HG02973 (cell line): ENCODE measurements around the gene NISCH.

Experiments used
- ATAC-seq: cut with Tn5 transposase; IDR thresholded peaks from one replicate; pipeline ENCODE4 v1.9.1; 2021; ENCODE audit warnings: moderate library complexity; ENCODE audit not compliant: unreplicated experiment

Gene NISCH

GRCh38 chr3:52446631-52447511 lies 8.5 kb upstream of the NISCH start:
- ATAC-seq = no peak

GRCh38 chr3:52447512-52448355 lies 7.7 kb upstream of the NISCH start:
- ATAC-seq = no peak

DNA sequence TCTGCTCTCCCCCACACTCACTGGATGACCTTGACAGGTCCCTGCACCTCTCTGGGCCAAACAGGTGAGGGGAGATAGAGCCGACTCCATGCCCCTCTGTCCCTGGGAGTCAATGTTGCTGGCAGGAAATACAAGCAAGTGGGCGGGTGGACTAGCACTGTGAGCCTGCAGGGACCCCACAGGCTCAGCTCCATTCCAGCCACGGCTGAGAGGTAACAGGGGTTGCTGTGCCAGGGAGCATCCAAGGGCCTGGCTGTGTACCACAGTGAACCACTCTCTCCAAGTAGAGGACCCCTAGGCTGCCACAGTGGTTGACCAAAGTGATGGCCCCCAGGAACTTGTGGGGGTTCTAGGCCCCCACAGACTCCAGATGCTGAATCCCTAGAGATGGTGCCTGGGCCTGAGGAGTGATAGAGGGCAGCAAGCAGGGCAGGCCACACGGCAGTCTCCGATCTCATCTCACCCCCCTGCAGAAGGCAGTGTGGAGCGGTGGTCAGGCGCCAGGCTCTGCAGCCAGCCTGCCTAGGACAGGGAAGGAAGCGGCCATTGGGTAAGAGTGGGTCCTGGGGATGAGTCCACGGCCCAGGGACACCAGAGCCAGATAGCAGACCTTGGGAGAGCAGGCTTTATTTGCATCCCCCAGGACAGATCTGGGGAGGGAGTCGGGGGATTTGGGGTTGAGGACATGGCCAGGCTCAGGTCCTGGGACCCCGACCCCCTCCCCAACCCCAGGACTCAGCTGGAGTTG lies 4.7 kb upstream of the NISCH start:
- ATAC-seq = no peak

DNA sequence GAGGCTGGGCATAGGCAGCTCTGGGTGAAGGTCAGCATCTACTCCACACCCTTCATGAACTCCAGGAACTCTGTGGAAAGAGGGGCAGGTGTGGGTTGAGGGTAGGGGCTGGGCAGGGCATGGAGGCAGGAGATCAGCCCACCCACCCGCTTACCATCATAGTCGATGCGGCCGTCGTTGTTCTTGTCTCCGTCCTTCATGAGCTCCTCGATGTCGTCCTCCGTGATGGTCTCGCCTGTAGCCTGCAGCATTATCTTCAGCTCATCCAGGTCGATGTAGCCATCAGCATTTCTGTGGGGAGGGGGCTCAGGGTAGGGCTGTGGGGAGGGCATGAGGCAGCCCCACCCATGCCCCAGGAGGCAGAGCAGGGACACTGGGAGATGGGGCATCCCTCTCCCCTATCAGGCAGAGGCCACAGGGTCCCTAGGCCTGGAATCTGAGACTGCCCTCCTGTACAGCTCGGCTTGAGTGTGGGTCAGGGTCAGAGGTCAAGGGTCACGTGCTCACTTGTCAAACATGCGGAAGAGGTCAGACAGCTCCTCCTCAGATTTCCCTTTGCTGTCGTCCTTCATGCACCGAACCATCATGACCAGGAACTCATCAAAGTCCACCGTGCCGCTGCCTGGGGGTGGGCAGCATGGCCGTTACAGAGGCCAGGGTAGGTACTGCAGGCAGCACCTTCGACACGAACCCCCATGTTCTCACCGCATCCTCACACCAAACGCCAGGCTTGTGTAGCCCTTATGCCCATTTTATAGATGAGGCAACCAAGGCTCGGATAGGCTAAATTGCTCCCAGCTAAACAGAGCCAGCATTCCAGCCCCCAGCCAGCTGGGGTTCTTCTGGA lies 3.9 kb upstream of the NISCH start:
- ATAC-seq = no peak

DNA sequence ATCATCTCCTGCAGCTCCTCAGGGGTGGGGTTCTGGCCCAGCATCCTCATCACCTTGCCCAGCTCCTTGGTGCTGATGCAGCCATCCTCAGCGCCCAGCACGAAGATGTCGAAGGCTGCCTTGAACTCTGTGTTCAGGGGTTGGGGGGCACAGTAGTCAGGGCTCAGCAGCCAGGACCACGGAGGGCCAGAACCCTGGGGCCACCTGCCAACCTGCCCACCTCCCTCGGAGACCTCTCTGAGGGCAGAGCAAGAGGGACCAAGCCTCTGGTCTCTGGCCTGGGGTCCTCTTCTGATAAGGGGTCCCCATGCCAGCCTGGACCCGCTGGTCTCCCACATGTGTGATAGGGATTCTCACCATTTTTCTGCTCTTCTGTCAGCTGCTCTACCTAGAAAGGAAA lies 3.3 kb upstream of the NISCH start:
- no peak for ATAC-seq

DNA sequence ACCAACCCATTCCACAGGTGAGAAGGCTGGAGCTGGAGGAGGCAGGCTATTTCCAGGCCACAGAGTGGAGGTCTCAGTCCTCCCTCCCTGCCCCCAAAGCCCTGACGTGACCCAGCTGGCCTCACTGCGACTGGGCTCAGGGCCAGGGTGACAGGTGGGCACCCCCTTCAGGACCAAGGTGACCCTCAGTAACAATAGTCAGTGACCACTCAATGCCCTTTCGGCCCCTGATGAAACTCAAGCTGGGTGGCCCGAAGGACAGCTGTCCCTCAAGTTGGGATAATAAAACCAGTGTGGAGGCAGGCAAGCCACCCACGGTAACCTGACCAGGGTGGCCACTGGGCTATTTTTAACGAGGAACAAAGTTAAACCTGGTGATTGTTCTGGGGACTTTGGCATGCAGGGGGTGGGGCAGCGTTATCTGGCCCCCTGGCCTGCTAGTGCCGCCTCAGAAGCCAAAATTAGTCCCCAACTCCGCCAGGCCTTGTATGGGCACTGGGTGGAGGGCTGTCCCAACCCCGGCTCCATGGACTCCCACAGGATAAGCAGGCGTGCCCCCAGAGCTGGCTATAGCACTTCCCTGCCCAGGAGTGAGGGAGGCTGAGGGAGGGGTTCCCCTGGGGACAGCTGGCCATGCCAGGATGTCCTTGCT lies 2.7 kb upstream of the NISCH start:
- no peak for ATAC-seq

- no peak for ATAC-seq
Measured at GRCh38 chr3:52453496-52454249, 1.7 kb upstream of the NISCH start, which contains the start of gene TNNC1. TSS of gene TNNC1 (minus strand) at chr3:52454041. CDS start at chr3:52454015, 26 bp downstream.

- no peak for ATAC-seq
Measured at GRCh38 chr3:52454250-52454937, 1.0 kb upstream of the NISCH start.

GRCh38 chr3:52454938-52455282 lies 494 bp upstream of the NISCH start:
- no peak for ATAC-seq

- ATAC-seq = no peak
Measured at GRCh38 chr3:52456169-52456799, 880 bp downstream of the NISCH start.

- no peak for ATAC-seq
Measured at GRCh38 chr3:52456800-52457183, 1.4 kb downstream of the NISCH start.

- ATAC-seq = no peak
Measured at GRCh38 chr3:52458031-52458760, 2.8 kb downstream of the NISCH start.

DNA sequence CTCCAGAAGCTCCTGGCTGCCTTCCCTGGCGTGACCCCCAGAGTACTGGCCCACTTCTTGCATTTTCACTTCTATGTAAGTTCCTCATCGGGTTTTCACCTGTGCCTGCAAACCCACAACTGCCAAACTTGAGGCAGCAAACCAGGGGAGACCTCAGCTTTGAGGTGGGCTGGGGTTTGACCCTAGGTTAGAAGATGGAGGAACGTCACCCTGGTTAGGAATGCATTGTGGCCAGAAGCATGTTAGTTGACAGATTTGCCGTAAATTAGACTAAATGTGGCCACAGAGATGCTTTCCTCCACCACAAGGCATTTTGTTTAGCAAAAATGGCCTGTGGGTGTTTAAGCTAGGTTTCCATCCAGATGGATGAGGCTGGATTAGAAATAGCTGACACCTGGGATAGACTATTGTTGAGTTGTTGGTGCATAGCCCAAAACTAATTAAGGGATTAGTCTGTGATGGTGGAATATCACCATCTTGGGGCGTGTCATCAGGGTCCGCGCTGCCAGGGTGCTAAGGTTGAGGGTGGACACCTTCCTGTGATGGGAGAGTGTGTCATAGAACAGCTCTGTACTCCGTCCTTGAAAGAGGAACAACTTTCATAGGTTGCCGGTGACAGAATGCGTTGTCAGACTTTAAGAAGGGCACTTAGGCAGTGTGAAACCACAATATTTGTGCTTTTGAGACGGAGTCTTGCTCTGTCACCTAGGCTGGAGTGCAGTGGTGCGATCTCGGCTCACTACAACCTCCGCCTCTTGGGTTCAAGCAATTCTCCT lies 3.6 kb downstream of the NISCH start:
- no peak for ATAC-seq

DNA sequence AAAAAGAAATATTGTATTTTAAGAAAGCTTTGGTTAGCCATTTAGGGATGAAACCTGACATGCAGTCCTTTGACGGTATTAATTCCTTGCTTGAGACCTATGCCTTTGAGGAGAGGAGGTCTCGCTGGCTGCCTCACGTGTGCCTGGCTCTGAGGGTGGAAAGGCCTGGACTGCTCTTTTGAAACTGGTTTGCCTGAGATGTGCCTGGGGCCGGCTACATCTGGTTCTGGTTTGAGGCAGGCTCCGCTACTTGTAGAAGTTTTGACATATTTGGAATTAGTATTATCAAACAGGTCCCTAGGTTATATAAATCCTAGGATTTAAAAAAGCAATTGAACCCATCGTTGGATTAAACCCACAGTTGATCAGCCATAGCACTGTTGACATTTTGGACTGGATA lies 6.5 kb downstream of the NISCH start:
- no peak for ATAC-seq

- no peak for ATAC-seq
Measured at GRCh38 chr3:52463416-52463815, 8.0 kb downstream of the NISCH start.

DNA sequence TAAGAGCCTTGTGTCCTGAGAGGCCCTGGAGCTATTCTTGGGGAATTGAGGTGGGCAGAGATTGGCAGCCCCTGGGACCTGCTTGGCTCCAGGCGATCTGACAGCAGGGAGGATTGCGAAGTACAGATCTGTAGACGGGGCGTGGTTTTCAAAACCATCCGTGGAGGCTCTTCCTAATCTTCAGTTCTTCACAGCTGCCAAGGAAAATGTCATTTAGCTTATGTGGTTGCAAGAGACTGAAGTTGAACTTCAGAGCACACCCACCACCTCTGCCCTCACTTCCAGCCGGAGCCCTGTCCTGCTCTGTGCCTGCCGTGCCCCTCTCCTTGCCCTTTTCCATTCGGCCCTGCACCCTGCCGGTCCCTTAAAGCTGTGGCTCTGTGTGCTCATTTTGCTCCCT lies 12.9 kb downstream of the NISCH start:
- no peak for ATAC-seq

DNA sequence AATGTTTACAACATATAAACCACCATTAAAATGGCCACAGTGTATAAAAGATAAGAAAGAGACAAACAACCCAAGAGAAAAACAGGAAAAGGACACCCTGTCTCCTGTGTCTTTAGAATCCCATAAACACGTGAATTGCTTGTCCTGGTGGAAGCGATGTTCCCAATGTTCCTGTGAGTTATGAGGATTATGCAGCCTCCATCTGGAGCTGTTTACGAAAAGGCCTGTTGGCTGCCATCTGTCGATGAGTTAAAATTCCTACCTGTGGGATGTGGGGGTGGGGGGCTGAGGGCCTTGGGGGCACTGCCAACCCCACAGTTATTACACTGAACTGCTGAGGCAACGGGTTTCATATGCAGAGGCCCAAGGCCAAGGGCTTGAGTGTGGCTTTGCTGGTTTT lies 13.6 kb downstream of the NISCH start:
- no peak for ATAC-seq
